HL-60 (cell line): ENCODE measurements around the gene OR51G2.
"Not testable (repeated sequence)": the region's sequence is repeated elsewhere in the genome, so short reads cannot be mapped to it uniquely, and the experiment has no call there.

Experiments used
- DNase-seq, 2 experiments: peaks; one replicate each; pipeline ENCODE4 v3.0.0-alpha.2; 2010 to 2020; ENCODE audit warnings: low read depth in 1 of 2, low spot score in 1 of 2
- H3K27ac ChIP-seq: fragments of 250-450 bp; sonication (Bioruptor Pico); replicated peaks from 2 replicates; pipeline ENCODE4 v1.5.1; 2020; ENCODE audit warnings: mild to moderate bottlenecking, moderate library complexity
- H3K27me3 ChIP-seq: fragments of 250-450 bp; sonication (Bioruptor Pico); 2 replicates; pipeline ENCODE4 v1.5.1; 2021; ENCODE audit warnings: mild to moderate bottlenecking, moderate library complexity; ENCODE audit not compliant: insufficient read depth, poor library complexity, severe bottlenecking
- H3K4me3 ChIP-seq: replicated peaks from 2 replicates; pipeline ENCODE4 v1.5.1; 2011; ENCODE audit warnings: mild to moderate bottlenecking, control low read depth, low read length; ENCODE audit not compliant: insufficient read depth
- CTCF ChIP-seq: IDR thresholded peaks from one replicate; pipeline ENCODE4 v1.5.1; 2011; ENCODE audit warnings: low read length, control low read depth, inconsistent platforms; ENCODE audit not compliant: insufficient read depth
- GABPA ChIP-seq: IDR thresholded peaks from 2 replicates; pipeline ENCODE4 v1.6.1; 2012; ENCODE audit warnings: low read depth
- POLR2AphosphoS5 ChIP-seq: IDR thresholded peaks from 2 replicates; pipeline ENCODE4 v1.6.1; 2012; ENCODE audit warnings: low read depth
- SPI1 ChIP-seq: IDR thresholded peaks from 2 replicates; pipeline ENCODE4 v1.6.1; 2012; ENCODE audit warnings: low read depth, mild to moderate bottlenecking, borderline replicate concordance
- long read RNA-seq: library from polyadenylated mRNA; unstranded; transcript quantifications from one replicate; pipeline ENCODE4 v2.0.0, GENCODE V29; 2020
- TF ChIP-seq, protein P1 (sequence below): IDR thresholded peaks from 2 replicates; pipeline ENCODE4 v1.6.1; 2012; ENCODE audit warnings: low read depth; ENCODE audit not compliant: insufficient replicate concordance

The OR51G2 gene, protein sequence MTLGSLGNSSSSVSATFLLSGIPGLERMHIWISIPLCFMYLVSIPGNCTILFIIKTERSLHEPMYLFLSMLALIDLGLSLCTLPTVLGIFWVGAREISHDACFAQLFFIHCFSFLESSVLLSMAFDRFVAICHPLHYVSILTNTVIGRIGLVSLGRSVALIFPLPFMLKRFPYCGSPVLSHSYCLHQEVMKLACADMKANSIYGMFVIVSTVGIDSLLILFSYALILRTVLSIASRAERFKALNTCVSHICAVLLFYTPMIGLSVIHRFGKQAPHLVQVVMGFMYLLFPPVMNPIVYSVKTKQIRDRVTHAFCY
- long read RNA-seq, result 0 reads

- H3K4me3 ChIP-seq, result no peak within 1 kb of the TSS
- H3K27ac ChIP-seq, result no peak within 1 kb of the TSS
- H3K27me3 ChIP-seq, result no peaks in the 10 kb centered on the region
- TF ChIP-seq CTCF (no peak), POLR2AphosphoS5 (no peak), SPI1 (no peak), GABPA (no peak)
- TF ChIP-seq, protein P1, sequence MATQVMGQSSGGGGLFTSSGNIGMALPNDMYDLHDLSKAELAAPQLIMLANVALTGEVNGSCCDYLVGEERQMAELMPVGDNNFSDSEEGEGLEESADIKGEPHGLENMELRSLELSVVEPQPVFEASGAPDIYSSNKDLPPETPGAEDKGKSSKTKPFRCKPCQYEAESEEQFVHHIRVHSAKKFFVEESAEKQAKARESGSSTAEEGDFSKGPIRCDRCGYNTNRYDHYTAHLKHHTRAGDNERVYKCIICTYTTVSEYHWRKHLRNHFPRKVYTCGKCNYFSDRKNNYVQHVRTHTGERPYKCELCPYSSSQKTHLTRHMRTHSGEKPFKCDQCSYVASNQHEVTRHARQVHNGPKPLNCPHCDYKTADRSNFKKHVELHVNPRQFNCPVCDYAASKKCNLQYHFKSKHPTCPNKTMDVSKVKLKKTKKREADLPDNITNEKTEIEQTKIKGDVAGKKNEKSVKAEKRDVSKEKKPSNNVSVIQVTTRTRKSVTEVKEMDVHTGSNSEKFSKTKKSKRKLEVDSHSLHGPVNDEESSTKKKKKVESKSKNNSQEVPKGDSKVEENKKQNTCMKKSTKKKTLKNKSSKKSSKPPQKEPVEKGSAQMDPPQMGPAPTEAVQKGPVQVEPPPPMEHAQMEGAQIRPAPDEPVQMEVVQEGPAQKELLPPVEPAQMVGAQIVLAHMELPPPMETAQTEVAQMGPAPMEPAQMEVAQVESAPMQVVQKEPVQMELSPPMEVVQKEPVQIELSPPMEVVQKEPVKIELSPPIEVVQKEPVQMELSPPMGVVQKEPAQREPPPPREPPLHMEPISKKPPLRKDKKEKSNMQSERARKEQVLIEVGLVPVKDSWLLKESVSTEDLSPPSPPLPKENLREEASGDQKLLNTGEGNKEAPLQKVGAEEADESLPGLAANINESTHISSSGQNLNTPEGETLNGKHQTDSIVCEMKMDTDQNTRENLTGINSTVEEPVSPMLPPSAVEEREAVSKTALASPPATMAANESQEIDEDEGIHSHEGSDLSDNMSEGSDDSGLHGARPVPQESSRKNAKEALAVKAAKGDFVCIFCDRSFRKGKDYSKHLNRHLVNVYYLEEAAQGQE, result no peak
- no peak for DNase-seq
Observed at GRCh38 chr11:4919250-4919649, at the start of gene OR51G2. Gene OR51G2 (minus strand): TSS chr11:4919350. CDS start chr11:4915663, 3,687 bp downstream.

GRCh38 chr11:4962816-4963215 lies 43.7 kb upstream of the OR51G2 start:
- Histone ChIP-seq H3K27ac (no peak overlapping the region), H3K27me3 (no peaks in the 10 kb centered on the region)

DNA sequence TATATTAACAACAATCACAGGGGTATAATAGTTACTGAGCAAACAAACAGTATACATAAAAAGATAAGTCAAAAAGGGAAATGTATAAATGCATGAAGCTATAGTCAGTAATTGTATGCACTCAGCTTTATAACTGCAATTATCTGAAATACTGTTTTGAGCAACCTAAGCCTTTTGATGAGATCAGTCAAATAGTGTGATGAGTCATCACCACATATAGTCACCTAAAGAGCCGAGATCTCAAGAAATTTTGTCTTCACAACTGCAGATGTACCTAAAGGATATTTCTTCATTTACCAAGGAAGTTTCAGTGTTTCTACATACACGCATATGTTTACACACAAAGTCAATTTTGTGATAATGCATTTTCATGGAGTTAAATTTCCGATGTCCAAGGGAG lies 41.7 kb upstream of the OR51G2 start:
- no peak overlapping the region for H3K4me3 ChIP-seq
- no peak for DNase-seq
- H3K27ac ChIP-seq, result no peak overlapping the region
- no peaks in the 10 kb centered on the region for H3K27me3 ChIP-seq
- TF ChIP-seq POLR2AphosphoS5, result no peak

More at GRCh38 chr11:4962816-4963215, 43.7 kb upstream of the OR51G2 start:
- no peak for TF ChIP-seq POLR2AphosphoS5
- no peak for TF ChIP-seq SPI1
- TF ChIP-seq, protein P1, result no peak
- TF ChIP-seq CTCF, result no peak
- TF ChIP-seq GABPA, result no peak
- no peak overlapping the region for H3K4me3 ChIP-seq
- DNase-seq, result no peak

GRCh38 chr11:4957396-4957795 lies 38.2 kb upstream of the OR51G2 start:
- TF ChIP-seq GABPA, result no peak
- TF ChIP-seq CTCF, result no peak
- TF ChIP-seq, protein P1, result no peak
- TF ChIP-seq POLR2AphosphoS5, result no peak
- TF ChIP-seq SPI1, result no peak
- H3K27me3 ChIP-seq, result no peaks in the 10 kb centered on the region
- no peak for DNase-seq
- no peak overlapping the region for H3K27ac ChIP-seq
- H3K4me3 ChIP-seq, result no peak overlapping the region

- not testable (repeated sequence) for H3K4me3 ChIP-seq, H3K27me3 ChIP-seq, DNase-seq, H3K27ac ChIP-seq
Observed at GRCh38 chr11:4955613-4956012, 36.5 kb upstream of the OR51G2 start, which contains the start of gene OR51A2. Gene OR51A2 (minus strand): TSS chr11:4955713. CDS start chr11:4955713, 0 bp downstream.
